Heart right ventricle (tissue), 16 donors: ENCODE measurements around the gene CST3. TPM values are rescaled to one million over a fixed set of nuclear protein-coding genes. Genes with fewer than 3 reads are reported as not detected.
A peak's percentile ranks its signal among the peaks of the same experiment; 100 is the strongest.

ENCODE experiments used
- ATAC-seq, 8 donors: fragments of 200-7000 bp; cut with Tn5 transposase; one replicate each; pipeline ENCODE4 v1.9.1; 2020; ENCODE audit warnings: mild to moderate bottlenecking in 8 of 8, moderate library complexity in 8 of 8, moderate number of reproducible peaks in 1 of 8
- DNase-seq, 2 donors: peaks; one replicate each; pipeline ENCODE4 v3.0.0-alpha.2; 2020
- H3K27ac ChIP-seq, 10 donors: fragments of 200-600 bp; sonication (generic) in 2 of 10; one replicate each; pipeline versions ENCODE4 v1.5.0 to v1.8.0; 2020 to 2022; ENCODE audit warnings: mild to moderate bottlenecking in 3 of 10
- H3K27me3 ChIP-seq, 7 donors: fragments of 200-600 bp; one replicate each; pipeline ENCODE4 v1.8.0; 2021 to 2022; ENCODE audit warnings: mild to moderate bottlenecking in 2 of 7
- H3K36me3 ChIP-seq, 9 donors: fragments of 200-600 bp; sonication (generic) in 1 of 9; one replicate each; pipeline versions ENCODE4 v1.5.0 to v1.8.0; 2020 to 2022; ENCODE audit warnings: mild to moderate bottlenecking in 2 of 9
- H3K4me1 ChIP-seq, 9 donors: fragments of 200-600 bp; sonication (generic) in 1 of 9; one replicate each; pipeline versions ENCODE4 v1.5.0 to v1.8.0; 2020 to 2022; ENCODE audit warnings: mild to moderate bottlenecking in 4 of 9
- H3K4me3 ChIP-seq, 10 donors: fragments of 200-600 bp; sonication (generic) in 2 of 10; one replicate each; pipeline versions ENCODE4 v1.5.0 to v1.8.0; 2020 to 2022; ENCODE audit warnings: mild to moderate bottlenecking in 7 of 10, moderate library complexity in 2 of 10
- H3K9me3 ChIP-seq, 11 donors: fragments of 200-600 bp in 10 of 11; sonication (generic) in 2 of 11; one replicate each; pipeline versions ENCODE4 v1.5.0 to v1.8.0; 2013 to 2022; ENCODE audit warnings: mild to moderate bottlenecking in 2 of 11, control low read depth in 1 of 11, moderate library complexity in 1 of 11
- CTCF ChIP-seq, 9 donors: fragments of 200-600 bp; sonication (generic) in 2 of 9; IDR thresholded peaks; one replicate each; pipeline versions ENCODE4 v1.5.0 to v1.8.0; 2021 to 2022; ENCODE audit warnings: antibody characterized with exemption in 9 of 9, mild to moderate bottlenecking in 5 of 9, moderate library complexity in 1 of 9
- WGBS, 2 donors: extraction: QIAGEN DNeasy Blood & Tissue Kit; methylation state at CpG; one replicate each; pipeline ENCODE4 v1.1.7; 2013; ENCODE audit warnings: inconsistent platforms in 1 of 2; 5-methylcytosine and 5-hydroxymethylcytosine counted together
- intact Hi-C, 10 donors: fragments of 100-400 bp; cut with DNase I; formaldehyde crosslinking; loops; one replicate each; pipeline versions ENCODE4 v1.11.1 to v1.14.2; 2022
- polyA plus RNA-seq, 2 donors: library from polyadenylated mRNA; stranded (reverse); fragments of 200-250 nt; gene quantifications; one replicate each; pipeline ENCODE4 v1.2.3, GENCODE V29; 2013
- total RNA-seq, 10 donors: library from RNA; stranded (reverse); fragmentation: NEBNext Ultra II Directional in 3 of 10; extraction: Animal tissue kit (Norgen Biotek cat#: 25700) in 3 of 10; gene quantifications; one replicate each; pipeline versions ENCODE4 v1.2.1 to v1.2.4, GENCODE V29; 2021 to 2023
- donor health status: Arrhythmogenic right ventricular cardiomyopathy.
- donor health status: ischemic (EF 13 %, LVEDD 7.1; RV severe dilation, severe dysfunction).
- donor health status: healthy with polysubstance abuse.
- donor health status: DM: no; HTN: yes; CAD: no.
- donor health status: DM: no; HTN: no; CAD: no.
- donor health status: ischemic (EF 25% LVEDD 6.9; RV normal size, moderate dysfunction).
- donor health status: ischemic (EF 25% LVEDD 5.7; RV mildly dilated, moderate dysfunction).
- donor health status: healthy.
- donor health status: DM: yes; HTN: yes; CAD: no.
- donor health status: Ischemic cardiomyopathy.
- donor health status: ischemic (EF 35%, LVEDD 5.7; RV mildly dilated, moderate dysfunction).
- donor health status: nonischemic (EF 11% LVEDD 7.7; RV severe dilation, severe dysfunction).
- donor health status: DM: yes; HTN: yes; CAD: no.
- donor health status: PGD.
- donor health status: ischemic (EF 29% LVEDD 5.4; RV normal size, mild dysfunction).
- donor health status: nonischemic (EF 23%, LVEDD 6.1; RV moderate dilation, normal function).

The CST3 gene
- total and polyA plus RNA-seq, 12 donors, result 395 to 1,066 (median 612) TPM

- DNase-seq (no peak), ATAC-seq (no peak)
- intact Hi-C loops, result no loop called here
- no peaks in the 10 kb centered on the region for H3K9me3 ChIP-seq
- H3K27ac ChIP-seq, result peak overlapping the region in 1 of 10 donors; percentile 18
- 85 to 89% methylated on average over 2 of the region's 2 CpGs for WGBS, 2 donors
- no peak for TF ChIP-seq CTCF (IDR thresholded peaks at IDR 0.05)
- H3K27me3 ChIP-seq, result peaks cover 0 to 3% (median 0%) of the 10 kb centered on the region in 7 donors
- H3K4me1 ChIP-seq, result peaks cover 4 to 42% (median 31%) of the 10 kb centered on the region in 9 donors
- no peak overlapping the region for H3K4me3 ChIP-seq
- no peaks in the 10 kb centered on the region for H3K36me3 ChIP-seq
These were observed 15.2 kb upstream of the CST3 start for GRCh38 chr20:23652926-23653325.

GRCh38 chr20:23652371-23652770, 14.6 kb upstream of the CST3 start:
- DNase-seq (no peak), ATAC-seq (no peak)
- intact Hi-C loops, result no loop called here
- TF ChIP-seq CTCF (IDR thresholded peaks at IDR 0.05), result no peak
- Histone ChIP-seq H3K4me3 (no peak overlapping the region), H3K36me3 (no peaks in the 10 kb centered on the region), H3K27ac (peak overlapping the region in 1 of 10 donors; percentile 18), H3K27me3 (peaks cover 0 to 3% (median 0%) of the 10 kb centered on the region in 7 donors), H3K9me3 (no peaks in the 10 kb centered on the region), H3K4me1 (peaks cover 4 to 46% (median 31%) of the 10 kb centered on the region in 9 donors)

GRCh38 chr20:23651117-23651516, 13.4 kb upstream of the CST3 start:
- TF ChIP-seq CTCF (IDR thresholded peaks at IDR 0.05), result no peak
- Histone ChIP-seq H3K4me3 (no peak overlapping the region), H3K36me3 (no peaks in the 10 kb centered on the region), H3K27ac (no peak overlapping the region), H3K4me1 (peaks cover 4 to 48% (median 27%) of the 10 kb centered on the region in 9 donors), H3K9me3 (no peaks in the 10 kb centered on the region), H3K27me3 (peaks cover 0 to 3% (median 0%) of the 10 kb centered on the region in 7 donors)
- 91 to 96% methylated on average over 2 of the region's 2 CpGs for WGBS, 2 donors
- intact Hi-C loops, result no loop called here
- ATAC-seq, result no peak
- no peak for DNase-seq

GRCh38 chr20:23649830-23650417, 12.2 kb upstream of the CST3 start:
- Histone ChIP-seq H3K4me3 (no peak overlapping the region), H3K36me3 (no peaks in the 10 kb centered on the region), H3K9me3 (no peaks in the 10 kb centered on the region), H3K4me1 (peaks cover 3 to 39% (median 16%) of the 10 kb centered on the region in 9 donors), H3K27ac (no peak overlapping the region), H3K27me3 (no peaks in the 10 kb centered on the region)
- intact Hi-C loops, result no loop called here
- no peak for TF ChIP-seq CTCF (IDR thresholded peaks at IDR 0.05)
- 78 to 85% methylated on average over 1 of the region's 1 CpG for WGBS, 2 donors
- ATAC-seq (no peak), DNase-seq (no peak)
